HAP-1 (cell line): ENCODE results near the gene SFR1.

Experiments used
- DNase-seq, 2 experiments: peaks; one replicate each; pipeline ENCODE4 v3.0.0-alpha.2; 2016 to 2020; ENCODE audit warnings: low spot score in 2 of 2
- H3K27me3 ChIP-seq: fragments of 250-450 bp; sonication (Bioruptor Pico); 2 replicates; pipeline ENCODE4 v1.5.1; 2020; ENCODE audit warnings: low read depth, mild to moderate bottlenecking, moderate library complexity
- H3K36me3 ChIP-seq: fragments of 250-450 bp; sonication (Bioruptor Pico); replicated peaks from 2 replicates; pipeline ENCODE4 v1.5.1; 2020; ENCODE audit warnings: mild to moderate bottlenecking
- H3K4me1 ChIP-seq: fragments of 250-450 bp; sonication (Bioruptor Pico); 2 replicates; pipeline ENCODE4 v1.5.1; 2020; ENCODE audit warnings: mild to moderate bottlenecking
- H3K4me3 ChIP-seq: fragments of 250-450 bp; sonication (Bioruptor Pico); 2 replicates; pipeline ENCODE4 v1.5.1; 2020; ENCODE audit warnings: mild to moderate bottlenecking, moderate library complexity
- H3K9me3 ChIP-seq: fragments of 250-450 bp; sonication (Bioruptor Pico); 2 replicates; pipeline ENCODE4 v1.5.1; 2020; ENCODE audit warnings: mild to moderate bottlenecking, moderate library complexity
- in situ Hi-C: fragments of 300-500 bp; cut with MboI; formaldehyde crosslinking; loops from 3 replicates; pipeline ENCODE4 v1.14.3; 2020; ENCODE audit warnings: low sequenced_read_pairs, inconsistent platforms, mixed read lengths

Gene SFR1

DNA sequence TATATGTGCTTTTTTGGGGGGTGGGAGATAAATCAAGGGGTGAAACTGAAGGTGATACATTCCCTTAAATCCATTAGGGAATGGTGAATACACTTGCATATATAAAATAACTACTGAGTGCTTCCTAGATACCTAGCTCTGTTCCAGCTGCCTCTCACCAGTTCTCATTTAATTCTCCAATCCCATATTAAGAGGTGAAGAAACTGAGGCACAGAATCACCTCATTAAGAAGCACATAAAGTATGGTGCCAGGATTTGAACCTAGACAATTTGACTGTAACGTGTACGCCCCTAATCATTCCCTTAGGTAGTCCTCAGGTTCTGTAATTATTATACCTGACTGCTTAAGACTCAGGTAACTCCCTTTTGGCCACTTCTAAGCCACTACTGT lies 1.5 kb upstream of the SFR1 start:
- Histone ChIP-seq H3K4me1 (peaks cover 13% of the 10 kb centered on the region), H3K27me3 (no peaks in the 10 kb centered on the region), H3K4me3 (peak overlapping the region; percentile 39), H3K9me3 (no peaks in the 10 kb centered on the region), H3K36me3 (no peaks in the 10 kb centered on the region)
- DNase-seq, result no peak
- in situ Hi-C loops, result loop anchor here (10.0 kb wide), 2 partner anchors 156 to 226 kb away; partner anchors contain the start of gene SLK

DNA sequence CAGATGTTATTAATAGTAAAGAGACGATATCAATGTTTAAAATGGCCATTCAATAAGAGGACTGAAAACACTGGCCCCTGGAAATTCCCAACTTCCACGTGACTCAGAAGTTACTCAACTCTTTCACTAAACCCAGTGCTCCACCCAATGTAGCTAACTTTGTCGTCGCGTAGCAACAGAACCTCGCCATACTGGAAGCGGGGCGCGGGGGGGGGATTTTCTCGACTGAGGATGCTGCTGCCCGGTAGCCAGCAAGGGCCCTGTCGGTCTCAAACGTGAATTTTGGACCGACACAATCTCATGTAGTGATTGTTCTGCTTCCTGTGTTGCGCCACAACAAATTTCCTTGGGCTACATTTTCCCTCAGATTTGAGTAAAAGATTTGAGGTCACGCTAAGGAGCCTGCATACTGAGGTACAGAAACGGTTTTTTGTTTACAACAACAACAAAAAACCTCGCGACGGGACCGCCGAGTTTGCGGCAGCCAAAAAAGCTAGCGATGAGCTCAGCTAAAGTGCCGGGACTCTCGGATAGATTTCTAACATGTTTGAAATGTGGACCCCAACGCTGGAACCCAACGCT lies 977 bp upstream of the SFR1 start:
- DNase-seq, result peak; percentile 69 to 85
- Histone ChIP-seq H3K36me3 (no peaks in the 10 kb centered on the region), H3K4me3 (peak overlapping the region; percentile 39), H3K9me3 (no peaks in the 10 kb centered on the region), H3K4me1 (peaks cover 13% of the 10 kb centered on the region), H3K27me3 (no peaks in the 10 kb centered on the region)
- in situ Hi-C loops, result loop anchor here (10.0 kb wide), 2 partner anchors 156 to 226 kb away; partner anchors contain the start of gene SLK

GRCh38 chr10:104122225-104123107 lies 495 bp downstream of the SFR1 start:
- in situ Hi-C loops, result loop anchor here (10.0 kb wide), 2 partner anchors 158 to 228 kb away; partner anchors contain the start of gene SLK
- H3K36me3 ChIP-seq, result no peaks in the 10 kb centered on the region
- no peaks in the 10 kb centered on the region for H3K27me3 ChIP-seq
- H3K4me1 ChIP-seq, result peaks cover 13% of the 10 kb centered on the region
- no peaks in the 10 kb centered on the region for H3K9me3 ChIP-seq
- H3K4me3 ChIP-seq, result peak overlapping the region; percentile 82
- DNase-seq, result peak in 1 of 2 experiments; percentile 28

GRCh38 chr10:104123397-104123796 lies 1.4 kb downstream of the SFR1 start:
- in situ Hi-C loops, result loop anchor here (10.0 kb wide), 2 partner anchors 159 to 229 kb away; partner anchors contain the start of gene SLK
- DNase-seq, result peak in 1 of 2 experiments; percentile 9
- H3K27me3 ChIP-seq, result no peaks in the 10 kb centered on the region
- H3K4me1 ChIP-seq, result peaks cover 13% of the 10 kb centered on the region
- no peak overlapping the region for H3K4me3 ChIP-seq
- H3K9me3 ChIP-seq, result no peaks in the 10 kb centered on the region
- no peaks in the 10 kb centered on the region for H3K36me3 ChIP-seq

DNA sequence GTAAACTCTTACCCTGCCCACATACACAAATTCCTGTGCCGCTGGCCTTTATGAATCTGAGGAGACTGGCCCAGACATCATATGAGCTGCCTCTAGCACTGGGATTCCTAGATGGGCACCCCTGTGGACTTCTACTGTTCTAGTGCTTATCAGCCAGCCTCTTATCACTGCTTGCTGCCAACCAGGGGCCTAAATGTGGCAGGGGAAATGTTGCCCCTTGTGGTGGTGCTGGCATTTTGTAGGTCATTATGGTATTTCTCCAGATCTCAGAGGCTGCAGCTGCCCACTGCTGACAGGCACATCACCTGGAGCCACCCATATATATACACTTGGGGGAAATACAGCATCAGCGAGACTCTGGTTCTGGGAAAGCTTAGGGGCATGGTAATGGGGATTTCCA lies 5.4 kb downstream of the SFR1 start:
- no peak for DNase-seq
- H3K4me3 ChIP-seq, result no peak overlapping the region
- H3K4me1 ChIP-seq, result peaks cover 3% of the 10 kb centered on the region
- in situ Hi-C loops, result loop anchor here (10.0 kb wide), 2 partner anchors 163 to 233 kb away; partner anchors contain the start of gene SLK
- peaks cover 7% of the 10 kb centered on the region for H3K27me3 ChIP-seq
- no peaks in the 10 kb centered on the region for H3K36me3 ChIP-seq
- H3K9me3 ChIP-seq, result no peaks in the 10 kb centered on the region

GRCh38 chr10:104128214-104128613 lies 6.2 kb downstream of the SFR1 start:
- Histone ChIP-seq H3K9me3 (no peaks in the 10 kb centered on the region), H3K4me1 (no peaks in the 10 kb centered on the region), H3K4me3 (no peak overlapping the region), H3K27me3 (peaks cover 15% of the 10 kb centered on the region), H3K36me3 (no peaks in the 10 kb centered on the region)
- in situ Hi-C loops, result loop anchor here (10.0 kb wide), 2 partner anchors 163 to 233 kb away; partner anchors contain the start of gene SLK
- no peak for DNase-seq

- in situ Hi-C loops, result no loop called here
- H3K27me3 ChIP-seq, result peaks cover 28% of the 10 kb centered on the region
- no peaks in the 10 kb centered on the region for H3K36me3 ChIP-seq
- no peaks in the 10 kb centered on the region for H3K4me1 ChIP-seq
- no peak for DNase-seq
- no peak overlapping the region for H3K4me3 ChIP-seq
- H3K9me3 ChIP-seq, result no peaks in the 10 kb centered on the region
These were observed 8.1 kb downstream of the SFR1 start for GRCh38 chr10:104130041-104130440.

DNA sequence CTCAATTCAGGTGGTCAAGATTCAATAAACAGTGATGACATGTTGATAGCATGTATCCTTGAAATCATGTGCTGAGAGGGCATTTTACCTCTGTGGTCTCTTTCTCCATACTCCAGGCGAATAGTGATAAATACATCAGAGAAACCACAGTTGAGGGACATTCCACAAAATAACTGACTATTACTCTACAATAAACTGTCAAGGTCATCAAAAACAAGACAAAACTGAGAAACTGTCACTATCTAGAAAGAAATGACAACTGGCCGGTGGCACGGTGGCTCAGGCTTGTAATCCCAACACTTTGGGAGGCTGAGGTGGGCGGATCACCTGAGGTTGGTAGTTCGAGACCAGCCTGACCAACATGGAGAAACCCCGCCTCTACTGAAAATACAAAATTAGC lies 16.2 kb downstream of the SFR1 start:
- in situ Hi-C loops, result no loop called here
- Histone ChIP-seq H3K4me1 (no peaks in the 10 kb centered on the region), H3K9me3 (no peaks in the 10 kb centered on the region), H3K27me3 (peaks cover 21% of the 10 kb centered on the region), H3K36me3 (no peaks in the 10 kb centered on the region), H3K4me3 (no peak overlapping the region)
- DNase-seq, result no peak

DNA sequence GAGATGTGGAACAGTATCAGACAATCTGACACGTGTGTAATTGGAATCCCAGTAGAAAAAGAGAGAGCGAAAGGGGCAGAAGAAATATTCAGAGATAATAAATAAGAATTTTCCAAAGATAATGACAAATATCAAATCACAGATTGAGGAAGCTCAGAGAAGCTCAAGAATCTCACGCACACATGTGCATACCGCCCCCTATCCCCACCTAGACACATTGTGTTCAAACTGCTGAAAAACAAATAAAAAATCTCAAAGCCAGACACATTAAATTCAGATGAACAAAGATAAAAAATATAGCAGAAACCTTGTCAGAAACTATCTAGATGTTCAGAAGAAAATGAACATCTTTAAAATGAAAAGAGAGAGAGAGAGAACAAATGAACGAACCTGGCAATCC lies 17.2 kb downstream of the SFR1 start:
- no peaks in the 10 kb centered on the region for H3K36me3 ChIP-seq
- in situ Hi-C loops, result no loop called here
- peaks cover 12% of the 10 kb centered on the region for H3K27me3 ChIP-seq
- no peak overlapping the region for H3K4me3 ChIP-seq
- DNase-seq, result no peak
- no peaks in the 10 kb centered on the region for H3K9me3 ChIP-seq
- H3K4me1 ChIP-seq, result no peaks in the 10 kb centered on the region

GRCh38 chr10:104142081-104142480 lies 20.1 kb downstream of the SFR1 start:
- H3K36me3 ChIP-seq, result no peaks in the 10 kb centered on the region
- DNase-seq, result no peak
- no peak overlapping the region for H3K4me3 ChIP-seq
- H3K4me1 ChIP-seq, result no peaks in the 10 kb centered on the region
- H3K9me3 ChIP-seq, result no peaks in the 10 kb centered on the region
- H3K27me3 ChIP-seq, result peaks cover 24% of the 10 kb centered on the region
- in situ Hi-C loops, result no loop called here

- Histone ChIP-seq H3K36me3 (no peaks in the 10 kb centered on the region), H3K9me3 (no peaks in the 10 kb centered on the region), H3K4me3 (no peak overlapping the region), H3K27me3 (peaks cover 31% of the 10 kb centered on the region), H3K4me1 (no peaks in the 10 kb centered on the region)
- in situ Hi-C loops, result no loop called here
- no peak for DNase-seq
These were observed 21.9 kb downstream of the SFR1 start for GRCh38 chr10:104143829-104144228.

- DNase-seq, result no peak
- no peak overlapping the region for H3K4me3 ChIP-seq
- in situ Hi-C loops, result no loop called here
- H3K9me3 ChIP-seq, result no peaks in the 10 kb centered on the region
- H3K27me3 ChIP-seq, result peaks cover 31% of the 10 kb centered on the region
- H3K36me3 ChIP-seq, result no peaks in the 10 kb centered on the region
- H3K4me1 ChIP-seq, result no peaks in the 10 kb centered on the region
These were observed 23.0 kb downstream of the SFR1 start for GRCh38 chr10:104144931-104145330.

DNA sequence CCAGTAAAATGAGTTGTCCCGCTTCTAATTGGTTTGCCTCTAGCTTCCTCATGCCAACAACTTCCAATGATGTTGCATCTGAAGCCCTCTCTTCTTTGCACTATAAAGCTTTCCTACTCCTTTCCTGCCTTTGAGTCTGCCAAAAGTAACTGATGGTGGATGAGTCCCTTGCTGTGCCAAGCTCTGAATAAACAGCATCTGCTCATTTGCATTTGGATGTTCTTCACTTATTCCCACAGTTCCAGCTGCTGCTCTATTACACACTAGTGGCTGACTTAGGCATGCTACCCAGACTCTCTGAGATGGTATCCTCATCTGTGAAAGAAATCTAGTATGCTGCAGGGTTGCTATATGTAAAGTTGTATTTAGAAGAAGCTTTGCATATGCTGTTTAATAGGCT lies 24.9 kb downstream of the SFR1 start:
- no peak overlapping the region for H3K4me3 ChIP-seq
- H3K4me1 ChIP-seq, result no peaks in the 10 kb centered on the region
- H3K9me3 ChIP-seq, result no peaks in the 10 kb centered on the region
- peaks cover 30% of the 10 kb centered on the region for H3K27me3 ChIP-seq
- in situ Hi-C loops, result no loop called here
- no peaks in the 10 kb centered on the region for H3K36me3 ChIP-seq
- no peak for DNase-seq

- in situ Hi-C loops, result no loop called here
- Histone ChIP-seq H3K27me3 (peaks cover 18% of the 10 kb centered on the region), H3K4me1 (no peaks in the 10 kb centered on the region), H3K4me3 (no peak overlapping the region), H3K36me3 (no peaks in the 10 kb centered on the region), H3K9me3 (0 out of 2 replicates have a peak, but pooled peaks cover 2% of the 10 kb centered on the region)
- DNase-seq, result no peak
These were observed 28.2 kb downstream of the SFR1 start for GRCh38 chr10:104150139-104150538.
